Nephron (organoid): ENCODE data around the gene MED25.

Source experiments
- H3K27ac Mint-ChIP-seq, 3 experiments: 2 replicates each; pipeline ENCODE4 v1.8.0; 2020; ENCODE audit warnings: mixed read lengths in 3 of 3, mild to moderate bottlenecking in 2 of 3, moderate library complexity in 1 of 3
- H3K27me3 Mint-ChIP-seq: 2 replicates; pipeline ENCODE4 v1.8.0; 2021; ENCODE audit warnings: low read depth, mild to moderate bottlenecking, moderate library complexity, mixed read lengths
- H3K36me3 Mint-ChIP-seq: 2 replicates; pipeline ENCODE4 v1.8.0; 2020; ENCODE audit warnings: low read depth, mixed read lengths
- H3K4me1 Mint-ChIP-seq: 2 replicates; pipeline ENCODE4 v1.8.0; 2020; ENCODE audit warnings: mixed read lengths
- H3K4me3 Mint-ChIP-seq, 3 experiments: 2 replicates each; pipeline ENCODE4 v1.8.0; 2020; ENCODE audit warnings: mild to moderate bottlenecking in 3 of 3, mixed read lengths in 3 of 3, moderate library complexity in 2 of 3
- H3K9me3 Mint-ChIP-seq: 2 replicates; pipeline ENCODE4 v1.8.0; 2020; ENCODE audit warnings: mixed read lengths
- CTCF ChIP-seq, 3 experiments: fragments of 200-600 bp; sonication (generic); IDR thresholded peaks; one replicate each; pipeline ENCODE4 v1.5.0; 2021; ENCODE audit warnings: antibody characterized with exemption in 3 of 3; ENCODE audit not compliant: unreplicated experiment in 3 of 3

Gene MED25

DNA sequence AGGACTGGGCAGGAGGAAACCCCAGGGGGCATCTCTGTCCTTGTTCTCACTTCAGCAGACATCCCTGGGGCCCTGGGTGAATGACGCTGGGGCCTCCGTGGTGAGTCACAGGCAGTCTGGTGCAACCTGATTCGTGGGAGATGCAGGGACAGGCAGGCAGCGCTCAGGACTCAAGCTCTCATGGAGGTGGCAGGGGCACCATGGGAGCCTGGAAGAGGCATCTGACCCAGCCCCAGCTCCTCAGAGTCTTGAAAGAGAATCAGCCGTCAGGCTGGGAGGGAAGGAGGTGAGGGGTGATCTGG is 18.9 kb downstream of the MED25 start:
- peaks cover 69% of the 10 kb centered on the region for H3K36me3 Mint-ChIP-seq
- H3K4me1 Mint-ChIP-seq: no peaks in the 10 kb centered on the region
- no peaks in the 10 kb centered on the region for H3K9me3 Mint-ChIP-seq
- peak overlapping the region in 1 of 3 experiments; percentile 46 for H3K27ac Mint-ChIP-seq
- no peak overlapping the region for H3K4me3 Mint-ChIP-seq
- no peaks in the 10 kb centered on the region for H3K27me3 Mint-ChIP-seq
- TF ChIP-seq CTCF (IDR thresholded peaks at IDR 0.05; ENCODE audit: unreplicated experiment in 3 of 3): no peak

DNA sequence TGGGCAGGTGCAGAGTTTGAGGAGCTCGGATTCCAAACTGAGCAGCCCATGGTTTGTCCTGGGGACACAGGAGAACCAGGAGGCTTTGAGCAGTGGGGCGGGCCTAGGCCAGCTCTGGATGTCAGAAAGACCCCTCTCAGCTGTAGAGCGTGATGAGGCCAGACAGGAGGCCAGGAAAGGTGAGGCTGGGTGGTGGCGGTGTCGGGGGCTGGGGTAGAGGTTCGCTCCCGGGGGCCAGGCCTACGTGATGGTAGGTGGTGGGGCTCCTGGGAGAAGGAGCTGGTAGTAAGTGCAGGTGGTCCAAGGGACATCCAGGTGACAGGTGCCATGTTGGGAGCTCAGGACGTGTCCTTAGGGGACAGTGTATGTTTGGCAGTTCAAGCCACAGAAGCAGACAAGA is 19.3 kb downstream of the MED25 start:
- no peaks in the 10 kb centered on the region for H3K4me1 Mint-ChIP-seq
- H3K36me3 Mint-ChIP-seq: peaks cover 67% of the 10 kb centered on the region
- H3K9me3 Mint-ChIP-seq: no peaks in the 10 kb centered on the region
- H3K27ac Mint-ChIP-seq: peak overlapping the region in 1 of 3 experiments; percentile 46
- no peaks in the 10 kb centered on the region for H3K27me3 Mint-ChIP-seq
- TF ChIP-seq CTCF (IDR thresholded peaks at IDR 0.05; ENCODE audit: unreplicated experiment in 3 of 3): no peak
- H3K4me3 Mint-ChIP-seq: no peak overlapping the region

GRCh38 chr19:49838885-49839588 is 20.9 kb downstream of the MED25 start:
- Mint-ChIP-seq H3K9me3 (no peaks in the 10 kb centered on the region), H3K27ac (no peak overlapping the region), H3K27me3 (no peaks in the 10 kb centered on the region), H3K36me3 (peaks cover 56% of the 10 kb centered on the region), H3K4me3 (no peak overlapping the region), H3K4me1 (no peaks in the 10 kb centered on the region)
- TF ChIP-seq CTCF (IDR thresholded peaks at IDR 0.05; ENCODE audit: unreplicated experiment in 3 of 3): no peak

GRCh38 chr19:49839713-49840112 is 21.6 kb downstream of the MED25 start:
- H3K4me1 Mint-ChIP-seq: no peaks in the 10 kb centered on the region
- H3K9me3 Mint-ChIP-seq: no peaks in the 10 kb centered on the region
- H3K27me3 Mint-ChIP-seq: no peaks in the 10 kb centered on the region
- H3K36me3 Mint-ChIP-seq: peaks cover 54% of the 10 kb centered on the region
- H3K27ac Mint-ChIP-seq: no peak overlapping the region
- no peak overlapping the region for H3K4me3 Mint-ChIP-seq
- TF ChIP-seq CTCF (IDR thresholded peaks at IDR 0.05; ENCODE audit: unreplicated experiment in 3 of 3): no peak

- Mint-ChIP-seq H3K4me1 (no peaks in the 10 kb centered on the region), H3K4me3 (no peak overlapping the region), H3K9me3 (no peaks in the 10 kb centered on the region), H3K27me3 (no peaks in the 10 kb centered on the region), H3K36me3 (peaks cover 48% of the 10 kb centered on the region), H3K27ac (peak overlapping the region in 1 of 3 experiments; percentile 68)
- TF ChIP-seq CTCF (IDR thresholded peaks at IDR 0.05; ENCODE audit: unreplicated experiment in 3 of 3): no peak
Measured at GRCh38 chr19:49840321-49840720, 22.2 kb downstream of the MED25 start.

- Mint-ChIP-seq H3K27ac (peak overlapping the region in 1 of 3 experiments; percentile 68), H3K4me1 (no peaks in the 10 kb centered on the region), H3K9me3 (no peaks in the 10 kb centered on the region), H3K4me3 (no peak overlapping the region), H3K36me3 (peaks cover 47% of the 10 kb centered on the region), H3K27me3 (no peaks in the 10 kb centered on the region)
- no peak for TF ChIP-seq CTCF (IDR thresholded peaks at IDR 0.05; ENCODE audit: unreplicated experiment in 3 of 3)
Measured at GRCh38 chr19:49840736-49841249, 22.7 kb downstream of the MED25 start.
